ENCODE results near the gene NPIPA7. TPM values are rescaled to one million over a fixed set of nuclear protein-coding genes. Genes with fewer than 3 reads are reported as not detected.

Gene NPIPA7
- total and polyA plus RNA-seq, 2 donors (not counting 1 experiment from before 2014, with no cell fraction given): 1.7 to 6.9 TPM

Other genes with a start within 250 kb of the NPIPA7 start
- 2.1 and 6.3 TPM in 2 replicates for gene ABCC6, start 155.6 kb upstream of the NPIPA7 start, total RNA-seq
- gene ABCC6, start 155.6 kb upstream of the NPIPA7 start, polyA plus RNA-seq: 0.87 and 1.2 TPM in 2 replicates
- 30.8 and 63.3 TPM in 2 replicates for gene NOMO3, start 146.6 kb upstream of the NPIPA7 start, total RNA-seq
- 41.4 and 96.5 TPM in 2 replicates for gene NOMO3, start 146.6 kb upstream of the NPIPA7 start, polyA plus RNA-seq

Data from fibroblast of lung (primary cell).